ENCODE data around the gene CSNK1D. TPM values are rescaled to one million over a fixed set of nuclear protein-coding genes. Genes with fewer than 3 reads are reported as not detected.

CSNK1D gene
- total and polyA plus RNA-seq, 2 experiments from 2014 or later, result 55.3 to 66.4 TPM

DNA sequence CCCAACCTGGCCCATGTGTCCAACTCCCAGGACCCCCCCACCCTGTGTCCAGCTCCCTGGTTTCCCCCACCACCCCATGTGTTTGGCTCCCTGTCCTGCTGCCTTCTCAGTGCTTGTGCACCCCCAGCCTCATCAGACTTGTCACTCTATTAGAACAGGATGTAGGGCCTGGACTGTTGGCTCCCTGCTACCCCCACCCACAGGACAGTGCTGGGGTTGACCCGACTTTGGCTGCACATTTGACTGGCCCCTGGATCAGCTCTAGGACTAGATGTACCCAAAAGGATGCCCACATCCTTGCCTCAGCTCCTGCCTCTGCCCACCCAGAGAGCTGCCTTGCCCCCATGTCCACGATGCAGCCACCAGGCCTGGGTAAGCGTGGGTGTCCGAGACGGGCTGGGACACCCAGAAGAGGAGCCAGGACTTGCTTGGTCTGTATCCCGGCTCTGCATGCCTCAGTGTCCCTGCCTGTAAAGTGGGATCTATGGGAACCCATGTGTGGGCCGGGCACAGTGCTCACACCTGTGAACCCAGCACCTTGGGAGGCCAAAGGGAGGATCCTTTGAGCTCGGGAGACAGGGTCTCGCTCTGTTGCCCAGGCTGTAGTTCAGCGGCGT is 59.4 kb downstream of the CSNK1D start:
- H3K36me3 ChIP-seq (ENCODE audit: insufficient read depth), result no peaks in the 10 kb centered on the region
- DNase-seq (ENCODE audit: low spot score), result no peak
- no peaks in the 10 kb centered on the region for H3F3A ChIP-seq (replicated peaks; ENCODE audit: low read depth)
- H3K79me2 ChIP-seq (replicated peaks; ENCODE audit: insufficient read depth), result no peaks in the 10 kb centered on the region
- peaks cover 31% of the 10 kb centered on the region for H3K27me3 ChIP-seq (ENCODE audit: insufficient read depth)
- H3K27ac ChIP-seq (ENCODE audit: low read depth), result no peak overlapping the region
- H4K20me1 ChIP-seq (replicated peaks; ENCODE audit: insufficient read depth), result no peaks in the 10 kb centered on the region; the same call in 1 of the 2 replicates
- no peak for ATAC-seq
- H3K4me3 ChIP-seq, result no peak overlapping the region
- no peak overlapping the region for H3K27ac Mint-ChIP-seq
- H3K27me3 Mint-ChIP-seq (ENCODE audit: insufficient read depth, low read depth, poor library complexity), result peaks cover 29% of the 10 kb centered on the region
- no peaks in the 10 kb centered on the region for H3K36me3 Mint-ChIP-seq (ENCODE audit: low read depth)
- no peaks in the 10 kb centered on the region for H3K4me1 Mint-ChIP-seq
- H3K4me2 ChIP-seq, result no peak overlapping the region
- H3K9me2 ChIP-seq (ENCODE audit: insufficient read depth), result no peaks in the 10 kb centered on the region
- peaks cover 4% of the 10 kb centered on the region; the same call in 1 of the 3 replicates for H3K9me3 Mint-ChIP-seq
- no peaks in the 10 kb centered on the region for H3K4me1 ChIP-seq (ENCODE audit: insufficient read depth)
- H3K4me3 Mint-ChIP-seq, result peak overlapping the region; percentile 41; the same call in 1 of the 3 replicates
- TF ChIP-seq ZNF331 (CRISPR knock-in tag; IDR thresholded peaks at IDR 0.05; ENCODE audit: low read depth) (no peak), ZNF114 (CRISPR knock-in tag; IDR thresholded peaks at IDR 0.05) (no peak), EZH2 (IDR thresholded peaks at IDR 0.05; ENCODE audit: low read depth, unreplicated experiment) (no peak), EZH2phosphoT487 (IDR thresholded peaks at IDR 0.05; ENCODE audit: unreplicated experiment) (no peak), JUNB (IDR thresholded peaks at IDR 0.05; ENCODE audit: unreplicated experiment) (no peak)
- TF ChIP-seq, protein P1, sequence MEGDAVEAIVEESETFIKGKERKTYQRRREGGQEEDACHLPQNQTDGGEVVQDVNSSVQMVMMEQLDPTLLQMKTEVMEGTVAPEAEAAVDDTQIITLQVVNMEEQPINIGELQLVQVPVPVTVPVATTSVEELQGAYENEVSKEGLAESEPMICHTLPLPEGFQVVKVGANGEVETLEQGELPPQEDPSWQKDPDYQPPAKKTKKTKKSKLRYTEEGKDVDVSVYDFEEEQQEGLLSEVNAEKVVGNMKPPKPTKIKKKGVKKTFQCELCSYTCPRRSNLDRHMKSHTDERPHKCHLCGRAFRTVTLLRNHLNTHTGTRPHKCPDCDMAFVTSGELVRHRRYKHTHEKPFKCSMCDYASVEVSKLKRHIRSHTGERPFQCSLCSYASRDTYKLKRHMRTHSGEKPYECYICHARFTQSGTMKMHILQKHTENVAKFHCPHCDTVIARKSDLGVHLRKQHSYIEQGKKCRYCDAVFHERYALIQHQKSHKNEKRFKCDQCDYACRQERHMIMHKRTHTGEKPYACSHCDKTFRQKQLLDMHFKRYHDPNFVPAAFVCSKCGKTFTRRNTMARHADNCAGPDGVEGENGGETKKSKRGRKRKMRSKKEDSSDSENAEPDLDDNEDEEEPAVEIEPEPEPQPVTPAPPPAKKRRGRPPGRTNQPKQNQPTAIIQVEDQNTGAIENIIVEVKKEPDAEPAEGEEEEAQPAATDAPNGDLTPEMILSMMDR (conservative IDR thresholded peaks at IDR 0.05; ENCODE audit: low read depth in 2 of 2), result no peak
- TF ChIP-seq, protein P2, sequence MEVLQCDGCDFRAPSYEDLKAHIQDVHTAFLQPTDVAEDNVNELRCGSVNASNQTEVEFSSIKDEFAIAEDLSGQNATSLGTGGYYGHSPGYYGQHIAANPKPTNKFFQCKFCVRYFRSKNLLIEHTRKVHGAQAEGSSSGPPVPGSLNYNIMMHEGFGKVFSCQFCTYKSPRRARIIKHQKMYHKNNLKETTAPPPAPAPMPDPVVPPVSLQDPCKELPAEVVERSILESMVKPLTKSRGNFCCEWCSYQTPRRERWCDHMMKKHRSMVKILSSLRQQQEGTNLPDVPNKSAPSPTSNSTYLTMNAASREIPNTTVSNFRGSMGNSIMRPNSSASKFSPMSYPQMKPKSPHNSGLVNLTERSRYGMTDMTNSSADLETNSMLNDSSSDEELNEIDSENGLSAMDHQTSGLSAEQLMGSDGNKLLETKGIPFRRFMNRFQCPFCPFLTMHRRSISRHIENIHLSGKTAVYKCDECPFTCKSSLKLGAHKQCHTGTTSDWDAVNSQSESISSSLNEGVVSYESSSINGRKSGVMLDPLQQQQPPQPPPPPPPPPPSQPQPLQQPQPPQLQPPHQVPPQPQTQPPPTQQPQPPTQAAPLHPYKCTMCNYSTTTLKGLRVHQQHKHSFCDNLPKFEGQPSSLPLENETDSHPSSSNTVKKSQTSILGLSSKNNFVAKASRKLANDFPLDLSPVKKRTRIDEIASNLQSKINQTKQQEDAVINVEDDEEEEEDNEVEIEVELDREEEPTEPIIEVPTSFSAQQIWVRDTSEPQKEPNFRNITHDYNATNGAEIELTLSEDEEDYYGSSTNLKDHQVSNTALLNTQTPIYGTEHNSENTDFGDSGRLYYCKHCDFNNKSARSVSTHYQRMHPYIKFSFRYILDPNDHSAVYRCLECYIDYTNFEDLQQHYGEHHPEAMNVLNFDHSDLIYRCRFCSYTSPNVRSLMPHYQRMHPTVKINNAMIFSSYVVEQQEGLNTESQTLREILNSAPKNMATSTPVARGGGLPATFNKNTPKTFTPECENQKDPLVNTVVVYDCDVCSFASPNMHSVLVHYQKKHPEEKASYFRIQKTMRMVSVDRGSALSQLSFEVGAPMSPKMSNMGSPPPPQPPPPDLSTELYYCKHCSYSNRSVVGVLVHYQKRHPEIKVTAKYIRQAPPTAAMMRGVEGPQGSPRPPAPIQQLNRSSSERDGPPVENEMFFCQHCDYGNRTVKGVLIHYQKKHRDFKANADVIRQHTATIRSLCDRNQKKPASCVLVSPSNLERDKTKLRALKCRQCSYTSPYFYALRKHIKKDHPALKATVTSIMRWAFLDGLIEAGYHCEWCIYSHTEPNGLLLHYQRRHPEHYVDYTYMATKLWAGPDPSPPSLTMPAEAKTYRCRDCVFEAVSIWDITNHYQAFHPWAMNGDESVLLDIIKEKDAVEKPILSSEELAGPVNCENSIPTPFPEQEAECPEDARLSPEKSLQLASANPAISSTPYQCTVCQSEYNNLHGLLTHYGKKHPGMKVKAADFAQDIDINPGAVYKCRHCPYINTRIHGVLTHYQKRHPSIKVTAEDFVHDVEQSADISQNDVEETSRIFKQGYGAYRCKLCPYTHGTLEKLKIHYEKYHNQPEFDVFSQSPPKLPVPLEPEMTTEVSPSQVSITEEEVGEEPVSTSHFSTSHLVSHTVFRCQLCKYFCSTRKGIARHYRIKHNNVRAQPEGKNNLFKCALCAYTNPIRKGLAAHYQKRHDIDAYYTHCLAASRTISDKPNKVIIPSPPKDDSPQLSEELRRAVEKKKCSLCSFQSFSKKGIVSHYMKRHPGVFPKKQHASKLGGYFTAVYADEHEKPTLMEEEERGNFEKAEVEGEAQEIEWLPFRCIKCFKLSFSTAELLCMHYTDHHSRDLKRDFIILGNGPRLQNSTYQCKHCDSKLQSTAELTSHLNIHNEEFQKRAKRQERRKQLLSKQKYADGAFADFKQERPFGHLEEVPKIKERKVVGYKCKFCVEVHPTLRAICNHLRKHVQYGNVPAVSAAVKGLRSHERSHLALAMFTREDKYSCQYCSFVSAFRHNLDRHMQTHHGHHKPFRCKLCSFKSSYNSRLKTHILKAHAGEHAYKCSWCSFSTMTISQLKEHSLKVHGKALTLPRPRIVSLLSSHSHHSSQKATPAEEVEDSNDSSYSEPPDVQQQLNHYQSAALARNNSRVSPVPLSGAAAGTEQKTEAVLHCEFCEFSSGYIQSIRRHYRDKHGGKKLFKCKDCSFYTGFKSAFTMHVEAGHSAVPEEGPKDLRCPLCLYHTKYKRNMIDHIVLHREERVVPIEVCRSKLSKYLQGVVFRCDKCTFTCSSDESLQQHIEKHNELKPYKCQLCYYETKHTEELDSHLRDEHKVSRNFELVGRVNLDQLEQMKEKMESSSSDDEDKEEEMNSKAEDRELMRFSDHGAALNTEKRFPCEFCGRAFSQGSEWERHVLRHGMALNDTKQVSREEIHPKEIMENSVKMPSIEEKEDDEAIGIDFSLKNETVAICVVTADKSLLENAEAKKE (CRISPR knock-in tag; IDR thresholded peaks at IDR 0.05), result no peak
- TF ChIP-seq, protein P3, sequence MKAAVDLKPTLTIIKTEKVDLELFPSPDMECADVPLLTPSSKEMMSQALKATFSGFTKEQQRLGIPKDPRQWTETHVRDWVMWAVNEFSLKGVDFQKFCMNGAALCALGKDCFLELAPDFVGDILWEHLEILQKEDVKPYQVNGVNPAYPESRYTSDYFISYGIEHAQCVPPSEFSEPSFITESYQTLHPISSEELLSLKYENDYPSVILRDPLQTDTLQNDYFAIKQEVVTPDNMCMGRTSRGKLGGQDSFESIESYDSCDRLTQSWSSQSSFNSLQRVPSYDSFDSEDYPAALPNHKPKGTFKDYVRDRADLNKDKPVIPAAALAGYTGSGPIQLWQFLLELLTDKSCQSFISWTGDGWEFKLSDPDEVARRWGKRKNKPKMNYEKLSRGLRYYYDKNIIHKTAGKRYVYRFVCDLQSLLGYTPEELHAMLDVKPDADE (IDR thresholded peaks at IDR 0.05), result no peak
- H2AFZ ChIP-seq, result no peak overlapping the region
